Colonic mucosa (tissue), 4 donors: ENCODE results near the gene BORCS5. TPM values are rescaled to one million over a fixed set of nuclear protein-coding genes. Genes with fewer than 3 reads are reported as not detected.

ENCODE experiments used
- DNase-seq: peaks from one replicate; pipeline ENCODE4 v3.0.0-alpha.2; 2020
- H3K27ac ChIP-seq: fragments of 200-600 bp; one replicate; pipeline ENCODE4 v1.8.0; 2021
- H3K27me3 ChIP-seq: fragments of 200-600 bp; one replicate; pipeline ENCODE4 v1.8.0; 2021
- H3K36me3 ChIP-seq: fragments of 200-600 bp; one replicate; pipeline ENCODE4 v1.8.0; 2021
- H3K4me1 ChIP-seq: fragments of 200-600 bp; one replicate; pipeline ENCODE4 v1.8.0; 2021; ENCODE audit warnings: mild to moderate bottlenecking
- H3K4me3 ChIP-seq: fragments of 200-600 bp; one replicate; pipeline ENCODE4 v1.8.0; 2021
- H3K9ac ChIP-seq, 2 donors: one replicate each; pipeline ENCODE4 v1.7.0; 2013; ENCODE audit warnings: control low read depth in 2 of 2, low read depth in 2 of 2, low read length in 2 of 2
- H3K9me3 ChIP-seq: fragments of 200-600 bp; one replicate; pipeline ENCODE4 v1.8.0; 2021
- CTCF ChIP-seq: fragments of 200-600 bp; IDR thresholded peaks from one replicate; pipeline ENCODE4 v1.8.0; 2022; ENCODE audit warnings: antibody characterized with exemption, mild to moderate bottlenecking
- intact Hi-C: fragments of 100-400 bp; cut with DNase I; formaldehyde crosslinking; loops from one replicate; pipeline ENCODE4 v1.14.1; 2022
- total RNA-seq, 2 donors: library from RNA; stranded (reverse); fragmentation: NEBNext Ultra II Directional in 1 of 2; extraction: Animal tissue kit (Norgen Biotek cat#: 25700) in 1 of 2; gene quantifications; one replicate each; pipeline ENCODE4 v1.2.1, GENCODE V29; 2021
- donor health status: healthy.
- donor health status: DM: no; HTN: no; CAD: no.
- donor health status: DM: no; HTN: no; CAD: no.

Gene BORCS5
- total RNA-seq, 2 donors from 2014 or later = 10.7 to 12.4 TPM

GRCh38 chr12:12518464-12518845, 161.6 kb downstream of the BORCS5 start:
- DNase-seq = no peak
- H3K4me1 ChIP-seq = peaks cover 14% of the 10 kb centered on the region
- no peak overlapping the region for H3K4me3 ChIP-seq
- no peaks in the 10 kb centered on the region for H3K27me3 ChIP-seq
- peak overlapping the region; percentile 58 for H3K27ac ChIP-seq
- no peaks in the 10 kb centered on the region for H3K36me3 ChIP-seq
- H3K9me3 ChIP-seq = no peaks in the 10 kb centered on the region
- no peak for TF ChIP-seq CTCF
- intact Hi-C loops = no loop called here
- H3K9ac ChIP-seq = peak overlapping the region in 1 of 2 donors; percentile 64

- DNase-seq = no peak
- H3K4me1 ChIP-seq = peaks cover 17% of the 10 kb centered on the region
- peak overlapping the region; percentile 58 for H3K27ac ChIP-seq
- H3K9ac ChIP-seq = peak overlapping the region in 1 of 2 donors; percentile 35
- H3K4me3 ChIP-seq = no peak overlapping the region
- intact Hi-C loops = no loop called here
- TF ChIP-seq CTCF = no peak
- no peaks in the 10 kb centered on the region for H3K36me3 ChIP-seq
- H3K27me3 ChIP-seq = no peaks in the 10 kb centered on the region
- H3K9me3 ChIP-seq = no peaks in the 10 kb centered on the region
Measured at GRCh38 chr12:12518919-12519318, 162.0 kb downstream of the BORCS5 start.

Other genes with a start within 250 kb of the BORCS5 start
- 10 to 100 TPM; 26.2 to 37.9 TPM for gene LRP6, start 90.0 kb upstream of the BORCS5 start, total RNA-seq
- 10 to 100 TPM; 63.6 to 66.0 TPM for gene MANSC1, start 6.8 kb upstream of the BORCS5 start, total RNA-seq
- gene DUSP16, start 205.8 kb downstream of the BORCS5 start, total RNA-seq = 10 to 100 TPM; 47.5 to 60.2 TPM